OCI-LY1 (cell line): ENCODE results near the gene HSPB9.

ENCODE experiments used
- CTCF ChIP-seq: fragments of 200-600 bp; sonication (generic), shearing (Covaris generic); IDR thresholded peaks from 2 replicates; pipeline ENCODE4 v1.5.1; 2017; ENCODE audit warnings: mild to moderate bottlenecking, antibody characterized with exemption, low read length, moderate library complexity, mixed read lengths
- EZH2 ChIP-seq: fragments of 200-600 bp; sonication (generic), shearing (Covaris generic); IDR thresholded peaks from 2 replicates; pipeline ENCODE4 v1.8.0; 2017; ENCODE audit warnings: borderline replicate concordance, mixed run types, mild to moderate bottlenecking, antibody characterized with exemption, low read length, moderate library complexity, mixed read lengths

GRCh38 chr17:42124256-42124655, 1.7 kb downstream of the HSPB9 start:
- TF ChIP-seq EZH2 = no peak
- TF ChIP-seq CTCF = no peak
